ENCODE data around the gene MYNN.

Gene MYNN

GRCh38 chr3:169787791-169788190, 14.6 kb downstream of the MYNN start:
- no peaks in the 10 kb centered on the region for H3K4me1 ChIP-seq (ENCODE audit: insufficient read depth, poor library complexity, severe bottlenecking)
- TF ChIP-seq, protein P1, sequence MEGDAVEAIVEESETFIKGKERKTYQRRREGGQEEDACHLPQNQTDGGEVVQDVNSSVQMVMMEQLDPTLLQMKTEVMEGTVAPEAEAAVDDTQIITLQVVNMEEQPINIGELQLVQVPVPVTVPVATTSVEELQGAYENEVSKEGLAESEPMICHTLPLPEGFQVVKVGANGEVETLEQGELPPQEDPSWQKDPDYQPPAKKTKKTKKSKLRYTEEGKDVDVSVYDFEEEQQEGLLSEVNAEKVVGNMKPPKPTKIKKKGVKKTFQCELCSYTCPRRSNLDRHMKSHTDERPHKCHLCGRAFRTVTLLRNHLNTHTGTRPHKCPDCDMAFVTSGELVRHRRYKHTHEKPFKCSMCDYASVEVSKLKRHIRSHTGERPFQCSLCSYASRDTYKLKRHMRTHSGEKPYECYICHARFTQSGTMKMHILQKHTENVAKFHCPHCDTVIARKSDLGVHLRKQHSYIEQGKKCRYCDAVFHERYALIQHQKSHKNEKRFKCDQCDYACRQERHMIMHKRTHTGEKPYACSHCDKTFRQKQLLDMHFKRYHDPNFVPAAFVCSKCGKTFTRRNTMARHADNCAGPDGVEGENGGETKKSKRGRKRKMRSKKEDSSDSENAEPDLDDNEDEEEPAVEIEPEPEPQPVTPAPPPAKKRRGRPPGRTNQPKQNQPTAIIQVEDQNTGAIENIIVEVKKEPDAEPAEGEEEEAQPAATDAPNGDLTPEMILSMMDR (IDR thresholded peaks at IDR 0.05; ENCODE audit: poor library complexity, severe bottlenecking), result no peak
- DNase-seq (ENCODE audit: low spot score), result no peak
- H3K4me3 ChIP-seq (ENCODE audit: severe bottlenecking), result no peak overlapping the region
- no peak for ATAC-seq (ENCODE audit: low read depth)
- H3K27me3 ChIP-seq (ENCODE audit: insufficient read depth, poor library complexity, severe bottlenecking), result no peaks in the 10 kb centered on the region
- peaks cover 76% of the 10 kb centered on the region for H3K36me3 ChIP-seq (ENCODE audit: low read depth)
- no peak overlapping the region for H3K27ac ChIP-seq (ENCODE audit: poor library complexity, severe bottlenecking)
- no peaks in the 10 kb centered on the region for H3K9me3 ChIP-seq (ENCODE audit: severe bottlenecking)

DNA sequence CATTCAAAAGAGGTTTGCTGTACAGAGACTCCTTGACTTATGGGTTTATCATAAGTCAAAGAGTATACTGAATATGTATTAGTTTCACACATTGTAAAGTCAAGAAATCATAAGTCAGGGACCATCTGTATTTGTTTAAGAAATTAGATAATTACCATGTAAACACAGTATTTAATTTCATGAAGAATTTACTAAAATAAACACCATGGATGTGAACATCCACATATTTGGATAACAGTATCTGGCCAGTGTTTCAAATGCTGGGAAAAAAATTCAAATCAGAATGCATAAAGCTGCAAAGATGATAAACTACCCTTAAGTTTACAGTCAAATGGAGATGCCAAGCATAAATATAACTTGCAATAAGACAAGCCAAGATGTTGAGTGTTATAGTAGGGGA, 17.0 kb downstream of the MYNN start:
- DNase-seq (ENCODE audit: low spot score) (no peak), ATAC-seq (ENCODE audit: low read depth) (no peak)
- Histone ChIP-seq H3K4me3 (ENCODE audit: severe bottlenecking) (no peak overlapping the region), H3K36me3 (ENCODE audit: low read depth) (peaks cover 52% of the 10 kb centered on the region), H3K4me1 (ENCODE audit: insufficient read depth, poor library complexity, severe bottlenecking) (no peaks in the 10 kb centered on the region), H3K27ac (ENCODE audit: poor library complexity, severe bottlenecking) (no peak overlapping the region), H3K27me3 (ENCODE audit: insufficient read depth, poor library complexity, severe bottlenecking) (no peaks in the 10 kb centered on the region), H3K9me3 (ENCODE audit: severe bottlenecking) (no peaks in the 10 kb centered on the region)
- TF ChIP-seq, protein P1 (IDR thresholded peaks at IDR 0.05; ENCODE audit: poor library complexity, severe bottlenecking), result no peak

- Histone ChIP-seq H3K27me3 (ENCODE audit: insufficient read depth, poor library complexity, severe bottlenecking) (no peaks in the 10 kb centered on the region), H3K4me3 (ENCODE audit: severe bottlenecking) (no peak overlapping the region), H3K4me1 (ENCODE audit: insufficient read depth, poor library complexity, severe bottlenecking) (no peaks in the 10 kb centered on the region), H3K36me3 (ENCODE audit: low read depth) (peaks cover 45% of the 10 kb centered on the region), H3K9me3 (ENCODE audit: severe bottlenecking) (no peaks in the 10 kb centered on the region), H3K27ac (ENCODE audit: poor library complexity, severe bottlenecking) (no peak overlapping the region)
- DNase-seq (ENCODE audit: low spot score) (no peak), ATAC-seq (ENCODE audit: low read depth) (peak; percentile 35; the same call in 2 of the 3 replicates)
- TF ChIP-seq, protein P1 (IDR thresholded peaks at IDR 0.05; ENCODE audit: poor library complexity, severe bottlenecking), result no peak
These were observed 17.7 kb downstream of the MYNN start for GRCh38 chr3:169790687-169791429.

- ATAC-seq (ENCODE audit: low read depth), result no peak
These were observed 19.2 kb downstream of the MYNN start for GRCh38 chr3:169792359-169792758.

More at GRCh38 chr3:169792359-169792758, 19.2 kb downstream of the MYNN start:
- H3K27me3 ChIP-seq (ENCODE audit: insufficient read depth, poor library complexity, severe bottlenecking), result no peaks in the 10 kb centered on the region
- TF ChIP-seq, protein P1 (IDR thresholded peaks at IDR 0.05; ENCODE audit: poor library complexity, severe bottlenecking), result no peak
- H3K36me3 ChIP-seq (ENCODE audit: low read depth), result peaks cover 30% of the 10 kb centered on the region
- DNase-seq (ENCODE audit: low spot score), result no peak
- H3K27ac ChIP-seq (ENCODE audit: poor library complexity, severe bottlenecking), result no peak overlapping the region
- no peaks in the 10 kb centered on the region for H3K4me1 ChIP-seq (ENCODE audit: insufficient read depth, poor library complexity, severe bottlenecking)
- no peak overlapping the region for H3K4me3 ChIP-seq (ENCODE audit: severe bottlenecking)
- no peaks in the 10 kb centered on the region for H3K9me3 ChIP-seq (ENCODE audit: severe bottlenecking)
